ENCODE results near the gene TPO. TPM values are rescaled to one million over a fixed set of nuclear protein-coding genes. Genes with fewer than 3 reads are reported as not detected.

TPO gene
- total RNA-seq, 1 donor from 2014 or later = 5.2 TPM

DNA sequence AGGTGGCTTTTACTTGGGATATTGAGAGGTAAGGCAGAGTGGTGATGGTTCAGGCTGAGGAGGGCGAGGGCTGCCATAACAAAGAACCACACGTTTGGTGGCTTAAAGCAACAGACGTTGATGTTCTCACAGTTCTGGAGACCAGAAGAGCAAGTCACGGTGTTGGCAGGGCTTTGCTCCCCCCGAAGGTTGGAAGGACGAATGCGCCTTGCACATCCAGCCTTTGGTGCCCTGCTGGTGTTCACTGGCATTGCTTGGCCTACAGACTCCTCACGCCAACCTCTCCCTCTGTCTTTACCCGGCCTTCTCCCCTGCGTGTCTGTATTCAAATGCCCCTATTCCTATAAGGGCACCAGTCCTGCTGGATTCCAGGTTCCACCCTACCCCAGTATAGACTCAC is 125.4 kb downstream of the TPO start:
- ATAC-seq = no peak
- no peak for DNase-seq (ENCODE audit: missing footprints)
- intact Hi-C loops (cut with DNase I) = no loop called here

- DNase-seq (ENCODE audit: missing footprints) (no peak), ATAC-seq (no peak)
- intact Hi-C loops (cut with DNase I) = no loop called here
These were observed 126.2 kb downstream of the TPO start for GRCh38 chr2:1539441-1539840.

GRCh38 chr2:1539973-1540372 is 126.7 kb downstream of the TPO start:
- DNase-seq (ENCODE audit: missing footprints) (no peak), ATAC-seq (no peak)
- intact Hi-C loops (cut with DNase I) = no loop called here

DNA sequence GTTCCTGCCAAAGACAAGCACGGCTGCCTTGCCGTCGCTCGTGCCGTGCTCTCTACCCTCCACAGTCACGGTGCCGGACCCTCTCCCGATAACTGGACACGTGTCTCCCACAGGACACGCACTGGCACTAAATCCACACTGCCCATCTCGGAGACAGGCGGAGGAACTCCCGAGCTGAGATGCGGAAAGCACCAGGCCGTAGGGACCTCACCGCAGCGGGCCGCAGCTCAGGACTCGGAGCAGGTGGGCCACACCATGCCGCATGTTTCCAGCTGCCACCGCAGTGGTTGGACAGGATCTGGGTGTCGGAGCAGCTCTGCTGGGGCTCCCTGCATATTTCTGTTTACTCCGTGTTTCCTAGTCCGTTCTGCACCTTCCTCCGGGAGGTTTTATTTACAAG is 127.2 kb downstream of the TPO start:
- DNase-seq (ENCODE audit: missing footprints) (no peak), ATAC-seq (no peak)
- intact Hi-C loops (cut with DNase I) = no loop called here

- intact Hi-C loops (cut with DNase I) = no loop called here
- ATAC-seq (no peak), DNase-seq (ENCODE audit: missing footprints) (no peak)
These were observed 127.8 kb downstream of the TPO start for GRCh38 chr2:1541040-1541439.

DNA sequence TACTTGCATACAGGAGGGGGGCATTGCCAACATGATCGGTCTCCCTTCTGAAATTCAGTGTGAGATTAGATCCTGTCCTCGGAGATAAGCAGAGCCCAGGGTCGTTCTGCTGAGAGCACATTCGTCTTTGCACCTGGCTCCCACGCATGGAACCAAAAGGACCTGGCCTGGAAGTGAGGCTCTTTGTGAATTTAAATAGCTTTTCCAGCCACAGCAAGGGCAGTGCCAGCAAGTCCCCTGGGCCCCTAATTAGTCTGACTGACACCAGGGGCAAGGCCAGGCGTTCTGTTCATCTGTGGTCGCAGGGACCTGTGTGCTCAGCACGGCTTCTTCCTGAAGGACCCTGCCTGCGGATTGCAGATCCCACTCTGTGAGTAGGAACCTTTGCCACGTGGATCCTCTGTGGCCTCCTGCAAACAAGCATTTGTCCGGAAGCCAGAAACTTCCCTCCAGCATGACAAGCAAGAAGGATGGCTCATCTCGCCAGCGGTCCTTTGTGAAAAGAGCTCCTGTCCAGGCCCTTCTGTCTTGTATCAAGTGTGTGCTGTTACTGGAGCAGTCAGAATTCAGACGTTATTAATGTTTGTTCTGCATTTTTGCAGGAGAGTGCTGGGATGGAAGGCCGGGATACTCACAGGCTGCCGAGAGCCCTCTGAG is 128.7 kb downstream of the TPO start:
- ATAC-seq (no peak), DNase-seq (ENCODE audit: missing footprints) (no peak)
- intact Hi-C loops (cut with DNase I) = no loop called here

DNA sequence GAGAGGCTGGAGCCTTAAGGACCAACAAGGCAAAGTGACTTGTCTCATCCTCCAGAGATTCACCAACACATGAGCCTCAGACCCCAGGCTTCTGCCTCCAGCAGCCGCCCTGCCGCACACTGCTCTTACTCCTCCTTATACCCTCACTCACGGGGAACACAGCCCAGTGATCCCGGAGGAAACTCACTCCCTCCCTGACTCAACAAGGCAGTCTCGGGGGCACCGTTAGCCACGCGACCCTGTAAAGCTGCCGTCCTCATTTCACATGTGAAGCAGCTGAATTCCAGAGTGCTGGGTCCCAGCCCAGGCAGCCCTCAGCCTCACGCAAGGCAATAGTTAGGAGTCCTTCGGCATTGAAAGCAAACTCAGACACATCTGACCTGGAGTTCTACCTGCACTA is 129.7 kb downstream of the TPO start:
- no peak for ATAC-seq

DNA sequence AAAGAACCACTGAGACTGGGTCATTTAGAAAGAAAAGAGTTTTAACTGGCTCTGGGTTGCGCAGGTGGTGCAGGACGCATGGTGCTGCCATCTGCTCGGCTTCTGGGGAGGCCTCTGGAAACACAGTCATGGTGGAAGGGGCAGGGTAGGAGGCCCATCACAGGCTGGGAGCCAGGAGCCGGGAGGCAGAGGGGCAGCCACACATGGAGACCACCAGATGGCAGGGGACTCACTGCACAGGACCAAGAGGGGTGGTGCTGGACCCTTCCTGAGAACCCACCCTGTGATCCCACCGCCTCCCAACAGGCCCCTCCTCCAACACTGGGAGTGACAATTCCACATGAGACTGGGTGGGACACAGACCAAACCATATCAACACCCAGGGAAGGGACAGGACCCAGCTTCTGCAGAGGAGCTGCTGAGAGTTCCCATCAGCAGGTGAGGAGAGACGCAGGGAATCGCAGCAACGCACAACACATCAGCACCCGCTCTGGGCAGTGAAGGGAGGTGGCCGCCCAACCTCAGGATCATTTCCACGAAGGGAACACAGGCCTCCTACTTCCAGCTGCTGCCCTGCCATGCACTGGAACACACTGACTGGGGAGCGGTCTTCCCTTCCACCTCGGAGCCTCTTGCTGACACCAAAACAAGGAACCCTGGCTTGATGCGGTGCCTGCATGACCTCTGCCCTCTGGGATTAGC is 130.7 kb downstream of the TPO start:
- intact Hi-C loops (cut with DNase I) = no loop called here
- no peak for ATAC-seq
- no peak for DNase-seq (ENCODE audit: missing footprints)

More for the DNA sequence above, 129.7 kb downstream of the TPO start:
- intact Hi-C loops (cut with DNase I) = no loop called here
- no peak for DNase-seq (ENCODE audit: missing footprints)

- ATAC-seq (no peak), DNase-seq (ENCODE audit: missing footprints) (no peak)
- intact Hi-C loops (cut with DNase I) = loop anchor here (5.0 kb wide), 3 partner anchors 592 to 827 kb away; partner anchors contain the start of gene SNTG2
These were observed 131.3 kb downstream of the TPO start for GRCh38 chr2:1544478-1545069.

DNA sequence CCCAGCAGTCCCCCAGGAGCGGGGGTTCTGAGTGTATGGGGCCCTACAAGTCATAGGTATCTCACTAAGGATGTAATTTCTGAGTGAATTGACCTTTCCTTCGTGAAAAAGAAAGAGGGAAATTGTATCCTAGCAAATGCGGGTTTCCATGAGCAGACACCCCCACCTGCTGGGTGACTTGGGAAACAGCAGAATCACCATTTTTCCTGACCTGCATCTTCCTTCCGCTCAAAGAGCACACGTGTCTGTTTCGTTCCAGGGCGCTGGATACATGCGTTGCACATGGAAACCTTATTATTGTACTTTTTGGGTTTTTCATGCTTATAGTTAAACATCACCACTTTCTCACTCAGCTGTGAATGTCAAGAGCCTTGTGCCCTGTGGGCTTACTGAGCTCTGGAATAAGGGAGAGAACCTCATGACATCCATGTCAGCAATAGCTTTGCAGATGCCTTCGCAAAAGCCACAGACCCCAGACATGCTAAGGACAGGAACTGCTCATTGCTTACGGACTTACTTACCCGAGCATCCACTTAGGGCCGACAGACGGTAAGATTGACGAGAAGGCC is 132.8 kb downstream of the TPO start:
- ATAC-seq (no peak), DNase-seq (ENCODE audit: missing footprints) (no peak)
- intact Hi-C loops (cut with DNase I) = loop anchor here (5.0 kb wide), 3 partner anchors 594 to 829 kb away; partner anchors contain the start of gene SNTG2

DNA sequence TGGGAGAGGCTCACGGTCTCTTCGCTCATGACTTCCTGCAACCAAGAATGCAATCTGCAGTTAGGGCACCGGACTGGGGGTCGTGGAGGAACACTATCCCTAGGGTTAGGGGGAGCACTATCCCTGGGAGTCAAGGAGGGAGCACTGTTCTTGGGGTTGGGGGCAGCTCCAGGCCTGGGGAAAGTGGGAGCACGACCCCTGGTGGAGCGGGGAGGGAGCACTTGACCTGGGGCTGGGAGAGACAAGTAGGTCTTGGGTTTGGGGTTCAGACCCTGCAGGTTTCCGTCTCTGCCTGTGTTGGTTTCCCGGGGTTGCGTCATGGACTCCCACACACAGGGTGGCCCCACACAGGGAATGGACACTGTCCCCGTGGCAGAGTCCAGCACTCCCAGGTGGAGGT is 133.6 kb downstream of the TPO start:
- ATAC-seq (no peak), DNase-seq (ENCODE audit: missing footprints) (no peak)
- intact Hi-C loops (cut with DNase I) = loop anchor here (5.0 kb wide), 3 partner anchors 595 to 830 kb away; partner anchors contain the start of gene SNTG2

DNA sequence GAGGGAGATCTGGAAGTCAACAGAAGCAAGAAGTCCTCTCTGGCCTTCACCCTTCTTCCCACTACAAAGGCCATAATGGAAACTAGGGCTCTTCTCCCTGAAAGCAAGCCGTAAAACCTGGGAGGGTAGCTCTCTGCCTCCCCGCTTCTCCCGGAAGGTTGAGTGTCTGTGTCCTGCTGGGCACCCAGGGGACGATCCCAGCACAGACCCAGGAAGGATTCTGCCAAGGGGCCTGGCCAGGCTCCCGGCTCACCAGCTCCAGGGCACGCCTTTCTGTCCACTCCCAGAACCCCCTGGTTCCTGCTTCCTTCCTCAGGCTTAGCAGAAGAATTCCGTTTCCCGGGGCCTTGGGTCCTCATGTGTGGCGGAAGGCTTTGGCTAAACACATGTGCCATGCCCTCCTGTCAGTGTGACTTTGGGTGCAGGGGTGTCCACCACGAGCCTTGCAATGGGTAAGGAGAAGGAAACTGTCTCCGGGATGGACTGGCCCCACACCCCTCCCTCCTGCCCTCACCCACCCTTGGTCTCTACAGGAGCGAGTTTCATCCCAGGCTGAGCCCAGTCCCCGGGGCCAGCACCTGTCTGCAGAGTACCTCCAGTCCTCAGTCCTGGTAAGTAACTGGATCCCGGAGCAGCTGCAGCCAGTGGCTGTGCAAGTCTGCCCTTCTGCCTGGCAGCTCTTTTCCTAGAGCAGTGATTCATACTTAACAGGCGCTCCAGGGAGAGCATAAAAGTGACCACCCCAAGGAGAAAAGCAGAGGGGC is 135.8 kb downstream of the TPO start:
- ATAC-seq = no peak
- DNase-seq (ENCODE audit: missing footprints) = no peak
- intact Hi-C loops (cut with DNase I) = loop anchor here (5.0 kb wide), 3 partner anchors 597 to 832 kb away; partner anchors contain the start of gene SNTG2

DNA sequence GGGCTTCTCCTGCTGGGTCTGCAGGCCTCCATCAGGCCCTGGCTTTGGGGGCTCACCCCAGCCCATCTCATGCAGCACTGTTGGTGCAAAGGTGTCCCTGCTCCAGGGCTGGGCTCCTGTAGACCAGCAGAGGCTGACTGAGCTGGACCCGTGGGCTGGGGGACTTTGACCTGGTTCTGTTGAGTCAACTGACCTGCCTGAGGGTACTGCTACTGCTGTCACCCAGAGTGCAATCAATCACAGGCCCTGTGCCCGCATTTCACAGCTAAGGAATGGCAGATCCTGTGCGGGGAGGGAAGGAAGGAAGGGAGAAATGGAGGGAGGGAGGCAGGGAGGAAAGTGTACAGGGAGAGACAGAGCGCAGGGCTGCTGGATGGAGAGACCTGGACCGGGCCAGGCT is 136.8 kb downstream of the TPO start:
- intact Hi-C loops (cut with DNase I) = no loop called here
- no peak for ATAC-seq
- DNase-seq (ENCODE audit: missing footprints) = no peak

DNA sequence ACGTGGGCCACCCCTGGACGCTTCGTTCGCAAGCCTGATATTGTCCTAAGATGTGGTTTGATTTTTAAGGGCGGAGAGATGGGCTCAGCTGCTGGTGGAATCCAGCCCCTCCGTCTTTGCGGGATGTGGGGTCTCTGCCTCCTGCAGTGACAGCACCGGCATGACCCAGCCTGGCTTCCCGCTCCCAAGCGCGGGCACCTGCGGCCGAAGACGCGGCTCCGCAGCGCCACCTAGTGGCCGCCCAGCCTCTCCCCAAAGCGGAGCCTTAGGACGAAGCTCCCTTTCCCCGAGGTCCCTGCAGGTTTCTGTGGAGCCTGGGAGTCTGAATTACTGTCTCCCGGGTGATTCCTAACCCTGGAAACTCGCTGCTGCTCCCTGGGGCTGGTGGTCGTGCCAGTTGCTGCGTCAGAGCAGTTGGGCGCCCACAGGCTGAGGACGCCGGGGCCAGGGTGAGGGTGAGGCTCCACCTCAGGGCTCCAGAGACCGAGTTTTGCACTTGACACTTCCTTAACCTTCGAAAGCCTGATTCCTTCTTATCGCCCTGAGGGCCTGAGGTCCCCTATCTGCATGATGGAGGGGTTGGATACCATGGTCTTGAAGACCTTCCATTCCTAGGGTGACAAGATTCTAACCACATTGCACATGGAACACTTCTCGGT is 137.5 kb downstream of the TPO start:
- intact Hi-C loops (cut with DNase I) = no loop called here
- ATAC-seq = peak; percentile 67
- peak; percentile 75 for DNase-seq (ENCODE audit: missing footprints)

GRCh38 chr2:1551905-1552304 is 138.6 kb downstream of the TPO start:
- DNase-seq (ENCODE audit: missing footprints) (no peak), ATAC-seq (no peak)
- intact Hi-C loops (cut with DNase I) = no loop called here

- intact Hi-C loops (cut with DNase I) = no loop called here
- DNase-seq (ENCODE audit: missing footprints) (no peak), ATAC-seq (no peak)
These were observed 139.3 kb downstream of the TPO start for GRCh38 chr2:1552611-1553010.

GRCh38 chr2:1553671-1554295 is 140.5 kb downstream of the TPO start:
- DNase-seq (ENCODE audit: missing footprints) (no peak), ATAC-seq (no peak)
- intact Hi-C loops (cut with DNase I) = no loop called here

DNA sequence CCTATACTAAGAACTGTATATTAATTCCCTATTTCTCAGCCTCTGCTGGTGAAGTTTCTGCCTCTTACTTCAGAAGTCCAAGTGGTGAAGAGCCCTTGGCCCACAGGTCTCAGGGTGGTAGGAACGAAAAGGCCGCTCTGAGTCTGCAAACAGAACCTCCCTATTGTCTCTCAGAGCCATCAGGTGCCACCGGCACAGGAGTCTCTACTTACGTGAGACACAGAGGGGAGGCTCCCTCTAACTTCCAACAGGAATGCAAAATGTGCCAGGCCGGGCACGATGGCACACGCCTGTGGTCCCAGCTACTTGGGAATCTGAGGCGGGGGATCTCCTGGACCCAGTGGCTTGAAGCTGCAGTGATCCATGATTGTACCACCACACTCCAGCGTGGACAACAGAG is 143.0 kb downstream of the TPO start:
- ATAC-seq = no peak
- DNase-seq (ENCODE audit: missing footprints) = peak; percentile 27
- intact Hi-C loops (cut with DNase I) = no loop called here

Data from Right ventricle myocardium inferior (tissue), 1 donor.